ENCODE results near the gene KCNK7.

DNA sequence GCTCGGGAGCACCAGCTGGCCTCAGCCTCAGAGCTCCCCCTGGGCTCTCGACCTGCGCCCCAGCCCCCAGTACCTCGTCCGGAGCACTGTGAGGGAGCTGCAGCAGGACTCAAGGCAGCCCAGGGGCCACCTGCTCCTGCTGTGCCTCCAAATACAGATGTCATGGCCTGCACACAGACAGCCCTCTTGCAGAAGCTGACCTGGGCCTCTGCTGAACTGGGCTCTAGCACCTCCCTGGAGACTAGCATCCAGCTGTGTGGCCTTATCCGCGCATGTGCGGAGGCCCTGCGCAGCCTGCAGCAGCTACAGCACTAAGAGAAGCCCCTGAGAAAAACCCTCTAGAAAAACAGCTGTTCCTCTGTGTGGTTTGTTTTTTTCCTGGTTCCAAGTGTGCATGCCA, 24.2 kb downstream of the KCNK7 start:
- TF ChIP-seq, protein P1, sequence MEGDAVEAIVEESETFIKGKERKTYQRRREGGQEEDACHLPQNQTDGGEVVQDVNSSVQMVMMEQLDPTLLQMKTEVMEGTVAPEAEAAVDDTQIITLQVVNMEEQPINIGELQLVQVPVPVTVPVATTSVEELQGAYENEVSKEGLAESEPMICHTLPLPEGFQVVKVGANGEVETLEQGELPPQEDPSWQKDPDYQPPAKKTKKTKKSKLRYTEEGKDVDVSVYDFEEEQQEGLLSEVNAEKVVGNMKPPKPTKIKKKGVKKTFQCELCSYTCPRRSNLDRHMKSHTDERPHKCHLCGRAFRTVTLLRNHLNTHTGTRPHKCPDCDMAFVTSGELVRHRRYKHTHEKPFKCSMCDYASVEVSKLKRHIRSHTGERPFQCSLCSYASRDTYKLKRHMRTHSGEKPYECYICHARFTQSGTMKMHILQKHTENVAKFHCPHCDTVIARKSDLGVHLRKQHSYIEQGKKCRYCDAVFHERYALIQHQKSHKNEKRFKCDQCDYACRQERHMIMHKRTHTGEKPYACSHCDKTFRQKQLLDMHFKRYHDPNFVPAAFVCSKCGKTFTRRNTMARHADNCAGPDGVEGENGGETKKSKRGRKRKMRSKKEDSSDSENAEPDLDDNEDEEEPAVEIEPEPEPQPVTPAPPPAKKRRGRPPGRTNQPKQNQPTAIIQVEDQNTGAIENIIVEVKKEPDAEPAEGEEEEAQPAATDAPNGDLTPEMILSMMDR (IDR thresholded peaks at IDR 0.05; ENCODE audit: borderline replicate concordance, extremely low read depth, low read length, poor library complexity, severe bottlenecking): no peak
- no peak for TF ChIP-seq EZH2 (IDR thresholded peaks at IDR 0.05; ENCODE audit: borderline replicate concordance, low read depth, low read length, severe bottlenecking)
